NCI-H2196 (cell line): ENCODE data around the gene TMEM132C.

ENCODE experiments used
- DNase-seq: peaks from one replicate; lab custom pipeline; 2025; ENCODE audit not compliant: unreplicated experiment; lab: John Stamatoyannopoulos, UW

Gene TMEM132C

GRCh38 chr12:128402486-128403243 lies 135.7 kb downstream of the TMEM132C start:
- DNase-seq, result no peak

GRCh38 chr12:128408669-128409068 lies 141.7 kb downstream of the TMEM132C start:
- DNase-seq, result no peak

DNA sequence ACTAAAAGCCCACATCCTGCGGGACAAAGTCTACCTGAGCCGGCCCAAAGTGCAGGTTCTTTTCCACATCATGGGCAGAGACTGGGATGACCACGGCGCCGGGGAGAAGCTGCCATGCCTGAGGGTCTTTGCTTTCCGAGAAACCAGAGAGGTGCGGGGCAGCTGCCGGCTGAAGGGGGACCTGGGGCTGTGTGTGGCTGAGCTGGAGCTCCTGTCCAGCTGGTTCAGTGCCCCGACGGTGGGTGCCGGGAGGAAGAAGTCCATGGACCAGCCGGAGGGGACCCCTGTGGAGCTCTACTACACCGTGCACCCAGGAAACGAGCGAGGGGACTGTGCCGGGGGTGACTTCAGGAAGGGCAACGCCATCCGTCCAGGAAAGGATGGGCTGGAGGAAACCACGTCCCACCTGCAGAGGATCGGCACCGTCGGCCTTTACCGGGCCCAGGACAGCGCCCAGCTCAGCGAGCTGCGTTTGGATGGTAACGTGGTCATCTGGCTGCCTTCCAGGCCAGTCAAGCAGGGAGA lies 148.1 kb downstream of the TMEM132C start:
- DNase-seq, result no peak

DNA sequence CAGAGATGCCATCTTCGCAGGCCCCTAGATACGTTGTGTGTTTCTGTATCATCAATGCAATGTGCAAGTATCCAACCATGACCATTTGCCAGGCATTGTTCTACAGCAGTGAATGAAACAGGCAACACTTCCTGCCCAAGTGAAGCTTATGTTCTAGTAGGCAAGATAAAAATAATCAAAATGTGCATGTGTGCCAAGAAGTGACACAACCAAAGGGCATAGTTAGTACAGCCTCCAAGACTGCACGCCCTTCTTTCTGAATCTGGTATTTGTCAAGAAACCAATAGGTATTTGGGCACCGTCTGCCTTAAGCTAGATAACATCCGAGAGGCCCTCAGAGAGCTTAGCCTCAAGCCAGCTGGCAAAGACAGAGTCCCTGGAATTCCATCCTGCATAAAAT lies 152.0 kb downstream of the TMEM132C start:
- DNase-seq, result no peak

DNA sequence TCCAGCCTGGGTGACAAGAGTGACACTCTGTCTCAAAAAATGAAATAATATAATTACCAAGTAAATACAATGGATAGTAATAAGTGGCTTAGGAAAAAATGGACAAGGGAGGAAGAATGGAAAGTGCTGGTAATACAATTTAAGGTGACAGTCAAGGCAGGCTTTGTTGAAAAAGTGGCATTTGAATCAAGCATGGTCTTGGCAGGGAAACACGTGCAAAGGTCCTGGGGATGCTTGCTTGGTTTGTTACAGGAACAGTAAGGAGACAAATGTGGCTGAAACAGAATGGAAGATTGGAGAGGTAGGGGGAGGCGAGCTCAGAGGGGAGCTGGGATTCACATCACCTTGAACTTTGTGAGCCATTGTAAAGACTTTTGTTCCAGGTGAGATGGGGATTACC lies 153.2 kb downstream of the TMEM132C start:
- no peak for DNase-seq

DNA sequence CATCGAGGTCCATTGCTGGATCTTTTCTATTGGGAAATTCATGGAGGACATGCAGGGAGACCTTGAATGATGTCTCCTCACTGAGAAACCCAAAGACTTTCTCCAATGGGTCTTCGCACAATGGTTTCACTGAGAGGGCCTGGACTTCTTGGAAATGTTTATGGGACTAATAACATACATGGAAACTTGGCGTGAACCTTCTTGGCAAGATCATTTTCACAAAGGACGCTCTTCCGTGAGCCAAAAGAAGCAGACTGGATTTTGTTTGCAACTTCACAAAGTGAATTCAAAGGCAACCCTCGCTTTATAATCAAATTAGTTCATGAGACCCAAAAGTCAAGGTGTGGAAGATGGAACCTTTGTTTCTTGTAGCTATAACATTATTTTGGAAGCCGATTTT lies 154.4 kb downstream of the TMEM132C start:
- DNase-seq, result no peak

DNA sequence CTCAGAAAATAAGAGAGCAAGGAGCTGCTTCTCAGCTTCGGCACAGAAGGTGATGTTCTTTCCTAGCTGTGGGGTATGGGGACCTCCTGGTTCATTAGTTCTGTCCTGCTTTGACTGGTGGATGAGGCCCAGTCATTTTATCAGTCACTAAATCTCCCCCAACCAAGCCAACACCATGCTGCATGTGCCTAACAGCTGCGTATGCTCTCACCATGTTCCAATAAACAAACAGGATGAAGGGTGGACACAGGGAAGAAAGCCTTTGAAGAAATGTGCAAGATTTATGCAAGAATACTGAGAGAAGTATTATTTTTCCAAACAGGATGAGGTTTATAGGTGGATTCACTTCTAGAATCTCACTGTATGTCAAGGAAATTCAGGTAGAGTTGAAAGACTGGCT lies 156.2 kb downstream of the TMEM132C start:
- no peak for DNase-seq

- no peak for DNase-seq
Observed at GRCh38 chr12:128424931-128425431, 158.0 kb downstream of the TMEM132C start.

DNA sequence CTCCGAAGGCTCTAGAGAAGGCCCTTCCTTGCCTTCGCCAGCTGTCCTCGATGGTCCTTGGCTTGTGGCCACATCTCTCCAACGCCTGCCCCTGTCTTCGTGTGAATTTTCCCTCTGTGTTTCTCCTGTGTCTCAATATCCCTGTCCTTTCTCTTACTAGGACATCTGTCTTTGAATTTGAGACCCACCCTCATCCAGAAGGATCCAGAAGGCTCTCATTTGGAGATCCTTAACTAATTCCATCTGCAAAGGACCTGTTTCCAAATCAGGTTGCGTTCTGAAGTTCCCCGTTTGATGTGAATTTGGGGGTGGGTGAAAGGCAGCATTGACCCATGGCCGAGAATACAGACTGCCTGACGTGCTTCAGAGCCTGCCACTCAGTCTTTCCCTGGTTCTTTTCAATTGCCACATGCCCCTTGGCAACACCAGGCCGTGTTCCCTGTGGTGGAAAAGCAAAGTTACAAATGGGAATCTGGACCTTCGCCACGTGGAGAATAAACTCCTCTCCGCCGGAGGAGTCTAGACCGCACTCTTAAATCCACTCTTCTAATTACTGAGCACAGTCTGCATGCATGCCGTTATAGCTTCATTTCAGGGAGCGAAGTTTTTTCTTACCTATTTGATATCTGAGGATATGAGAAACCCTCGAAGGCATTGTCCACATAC lies 158.8 kb downstream of the TMEM132C start:
- DNase-seq, result no peak

DNA sequence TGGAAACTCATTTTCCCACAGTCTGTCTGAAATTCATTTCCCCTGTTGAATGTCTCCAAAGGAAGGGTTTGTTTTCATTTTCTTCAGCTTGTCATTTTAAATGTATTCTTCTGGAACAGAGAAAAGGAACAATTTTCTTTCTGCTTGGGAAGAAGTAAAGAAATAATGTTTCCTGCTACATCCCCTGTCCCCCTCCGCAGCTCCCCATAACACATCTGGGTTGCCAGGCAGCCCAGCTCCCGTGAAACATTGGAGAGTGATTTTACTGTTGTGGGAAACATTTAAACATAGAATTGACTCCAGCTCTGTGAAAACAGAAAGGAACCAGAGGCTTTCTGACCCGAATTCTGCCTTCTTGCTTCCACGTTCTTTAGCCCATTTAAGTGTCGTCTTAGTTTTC lies 159.5 kb downstream of the TMEM132C start:
- DNase-seq, result no peak

GRCh38 chr12:128439796-128440195 lies 172.8 kb downstream of the TMEM132C start:
- DNase-seq, result no peak

- no peak for DNase-seq
Observed at GRCh38 chr12:128442096-128442495, 175.1 kb downstream of the TMEM132C start.

DNA sequence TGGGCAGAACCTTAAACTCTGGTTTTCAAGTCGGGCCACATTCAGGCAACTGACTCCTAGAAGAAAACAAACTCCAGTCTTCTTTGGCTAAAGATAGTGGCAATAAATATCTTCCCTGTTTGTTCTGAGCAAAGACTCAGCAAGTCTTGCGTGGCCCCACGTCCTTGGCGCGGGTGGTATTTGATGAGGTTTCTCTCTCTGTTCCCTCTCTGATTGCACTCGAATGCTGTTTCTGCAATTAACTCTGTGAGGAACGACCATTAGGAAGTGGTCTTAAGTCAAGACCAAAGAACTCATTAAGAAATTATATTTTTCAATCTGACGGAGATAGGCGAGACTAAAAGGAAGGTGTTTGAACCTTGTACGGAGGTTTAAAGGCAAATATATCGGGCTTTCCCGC lies 177.6 kb downstream of the TMEM132C start:
- no peak for DNase-seq

GRCh38 chr12:128445415-128446127 lies 178.6 kb downstream of the TMEM132C start:
- no peak for DNase-seq

DNA sequence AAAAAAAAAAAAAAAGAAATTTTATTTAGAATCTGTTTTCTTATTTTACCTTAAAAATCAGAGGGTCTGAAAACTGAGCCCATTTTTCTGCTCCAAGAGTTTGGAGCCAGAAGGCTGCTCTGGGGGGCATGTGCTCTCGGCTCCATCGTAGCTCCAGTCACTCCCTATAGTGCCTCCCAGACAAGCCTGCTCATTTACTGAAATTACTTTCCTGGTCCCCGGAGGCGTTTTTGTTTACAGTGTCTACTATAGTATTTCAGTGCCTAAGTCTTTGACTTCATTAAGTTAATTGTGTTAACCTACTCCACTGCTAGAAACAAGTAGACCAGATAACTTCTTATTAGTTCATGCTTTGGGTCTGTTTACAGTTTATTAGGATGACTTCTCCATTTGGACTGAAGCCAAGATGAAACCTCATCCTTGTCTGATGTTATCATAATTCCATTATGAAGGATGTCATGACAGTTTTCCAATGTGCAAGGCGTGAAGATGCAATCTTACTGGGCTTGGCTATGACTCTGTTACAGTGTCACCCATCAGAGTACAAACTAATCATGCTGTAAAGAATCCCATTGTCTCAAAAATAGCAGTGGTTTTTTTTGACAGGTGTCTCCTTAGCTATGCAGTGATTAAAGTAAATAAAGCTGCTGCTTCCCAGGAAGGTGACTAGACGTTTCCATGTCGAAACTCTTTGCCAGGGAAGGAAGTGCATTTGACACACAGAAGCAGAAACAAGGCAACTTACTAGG lies 182.3 kb downstream of the TMEM132C start:
- DNase-seq, result no peak

DNA sequence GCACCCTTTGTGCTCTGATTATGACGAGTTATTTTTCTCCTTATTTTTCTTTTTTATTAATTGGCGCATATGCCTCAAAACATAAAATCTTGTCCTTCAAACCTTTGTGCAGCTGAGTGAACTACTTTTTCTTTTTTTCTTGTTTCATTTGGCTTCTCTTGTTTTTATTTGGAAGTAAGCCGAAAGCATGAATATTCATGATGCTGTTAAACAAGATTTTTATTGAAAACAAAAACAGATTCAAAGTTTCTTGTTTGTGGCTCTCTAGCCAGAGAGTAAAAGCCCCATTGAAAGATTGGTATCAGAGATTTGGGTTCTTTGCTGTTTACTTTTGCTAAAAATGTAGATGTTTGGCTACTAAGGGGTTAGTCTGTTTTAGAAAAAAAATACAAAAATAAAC lies 183.8 kb downstream of the TMEM132C start:
- DNase-seq, result no peak

- no peak for DNase-seq
Observed at GRCh38 chr12:128455851-128456250, 188.9 kb downstream of the TMEM132C start.

GRCh38 chr12:128456922-128457321 lies 190.0 kb downstream of the TMEM132C start:
- DNase-seq, result no peak

DNA sequence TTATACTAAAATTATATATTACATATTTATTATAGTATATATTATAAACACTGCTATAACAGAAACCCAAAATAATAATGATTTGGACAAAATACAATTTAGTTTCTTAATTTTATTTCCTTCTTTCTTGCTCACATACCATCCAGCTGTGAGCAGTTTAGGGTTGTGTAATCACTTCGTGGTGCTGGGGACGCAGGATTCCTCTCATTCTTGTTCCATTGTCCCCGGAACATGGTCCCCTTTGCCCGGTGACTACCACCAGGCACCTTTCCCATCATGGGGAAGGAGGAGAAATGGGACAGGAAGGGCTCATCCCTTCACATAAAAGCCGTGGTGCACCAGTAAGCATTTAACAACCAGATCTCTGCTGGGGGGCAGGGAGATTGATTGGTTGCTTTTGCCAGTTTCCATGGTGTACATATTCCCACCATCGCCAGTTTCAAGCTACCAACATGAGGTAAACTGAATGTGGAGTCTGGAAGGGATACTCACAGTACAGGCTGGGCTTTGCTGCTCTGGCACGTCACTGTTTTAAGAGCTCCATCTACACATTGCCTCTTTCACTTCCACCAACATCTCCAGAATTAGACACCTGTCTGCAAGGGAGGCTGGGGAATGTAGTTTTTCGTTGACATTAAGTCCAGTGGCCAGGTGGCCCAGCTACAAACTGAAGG lies 191.5 kb downstream of the TMEM132C start:
- DNase-seq, result no peak

GRCh38 chr12:128459067-128459466 lies 192.1 kb downstream of the TMEM132C start:
- no peak for DNase-seq
